ENCODE results near the gene ITIH1. TPM values are rescaled to one million over a fixed set of nuclear protein-coding genes. Genes with fewer than 3 reads are reported as not detected.
A peak's percentile ranks its signal among the peaks of the same experiment; 100 is the strongest.

Gene ITIH1
- total RNA-seq, 1 experiment from 2014 or later, result not detected

GRCh38 chr3:52798978-52799476, 21.6 kb downstream of the ITIH1 start:
- intact Hi-C loops (cut with micrococcal nuclease; ENCODE audit: unreplicated experiment), result no loop called here
- H3K27ac ChIP-seq, result no peak overlapping the region
- H3K4me2 ChIP-seq, result no peak overlapping the region
- no peaks in the 10 kb centered on the region for H3F3A ChIP-seq (ENCODE audit: insufficient read depth, low read depth)
- no peaks in the 10 kb centered on the region for H3K9me2 ChIP-seq (ENCODE audit: insufficient read depth)
- H4K20me1 ChIP-seq (ENCODE audit: insufficient read depth), result no peaks in the 10 kb centered on the region
- H3K4me1 ChIP-seq (replicated peaks; ENCODE audit: insufficient read depth), result no peaks in the 10 kb centered on the region
- BruUV-seq (replicated peaks), result no TSS peak
- ChIA-PET POLR2A (ENCODE audit: unreplicated experiment) (interaction anchor here (0.6 kb wide), 1 partner anchor 8 kb away, joined by 3 read pairs; no protein-coding TSS in a partner anchor), CTCF (interaction anchor here (0.7 kb wide), 1 partner anchor 98 kb away, joined by 3 read pairs; the partner anchor contains the start of gene STIMATE)
- no peak overlapping the region for H3K4me3 ChIP-seq
- H2AFZ ChIP-seq, result no peak overlapping the region
- H3K27me3 ChIP-seq (ENCODE audit: insufficient read depth, low read depth), result no peaks in the 10 kb centered on the region
- no peaks in the 10 kb centered on the region for H3K9me3 ChIP-seq (ENCODE audit: insufficient read depth, low read depth)
- DNase-seq, result peak in 1 of 2 experiments; percentile 55
- H3K36me3 ChIP-seq (ENCODE audit: low read depth), result no peaks in the 10 kb centered on the region
- H3K79me2 ChIP-seq (ENCODE audit: low read depth), result no peaks in the 10 kb centered on the region
- TF ChIP-seq EZH2 (IDR thresholded peaks at IDR 0.05; ENCODE audit: low read depth) (no peak), CTCF (conservative IDR thresholded peaks at IDR 0.05) (peak; percentile 72)

GRCh38 chr3:52800079-52800478, 22.7 kb downstream of the ITIH1 start:
- H2AFZ ChIP-seq, result no peak overlapping the region
- CTCF ChIA-PET, result no interaction called here
- no peaks in the 10 kb centered on the region for H4K20me1 ChIP-seq (ENCODE audit: insufficient read depth)
- no peak for DNase-seq
- H3K27ac ChIP-seq, result no peak overlapping the region
- TF ChIP-seq EZH2 (IDR thresholded peaks at IDR 0.05; ENCODE audit: low read depth), result no peak
- no peak for TF ChIP-seq CTCF (conservative IDR thresholded peaks at IDR 0.05)
- H3K27me3 ChIP-seq (ENCODE audit: insufficient read depth, low read depth), result no peaks in the 10 kb centered on the region
- no peaks in the 10 kb centered on the region for H3K9me3 ChIP-seq (ENCODE audit: insufficient read depth, low read depth)
- intact Hi-C loops (cut with micrococcal nuclease; ENCODE audit: unreplicated experiment), result no loop called here
- POLR2A ChIA-PET (ENCODE audit: unreplicated experiment), result no interaction called here
- no peaks in the 10 kb centered on the region for H3K9me2 ChIP-seq (ENCODE audit: insufficient read depth)
- H3K4me2 ChIP-seq, result no peak overlapping the region
- H3K79me2 ChIP-seq (ENCODE audit: low read depth), result no peaks in the 10 kb centered on the region
- H3F3A ChIP-seq (ENCODE audit: insufficient read depth, low read depth), result no peaks in the 10 kb centered on the region
- H3K4me3 ChIP-seq, result no peak overlapping the region
- no TSS peak for BruUV-seq (replicated peaks)
- no peaks in the 10 kb centered on the region for H3K4me1 ChIP-seq (replicated peaks; ENCODE audit: insufficient read depth)
- H3K36me3 ChIP-seq (ENCODE audit: low read depth), result no peaks in the 10 kb centered on the region

GRCh38 chr3:52801839-52802238, 24.4 kb downstream of the ITIH1 start:
- no peaks in the 10 kb centered on the region for H3K9me2 ChIP-seq (ENCODE audit: insufficient read depth)
- no peaks in the 10 kb centered on the region for H3K27me3 ChIP-seq (ENCODE audit: insufficient read depth, low read depth)
- H3K9me3 ChIP-seq (ENCODE audit: insufficient read depth, low read depth), result no peaks in the 10 kb centered on the region
- H3K36me3 ChIP-seq (ENCODE audit: low read depth), result no peaks in the 10 kb centered on the region
- no peak for DNase-seq
- TF ChIP-seq EZH2 (IDR thresholded peaks at IDR 0.05; ENCODE audit: low read depth) (no peak), CTCF (conservative IDR thresholded peaks at IDR 0.05) (no peak)
- H3K4me1 ChIP-seq (replicated peaks; ENCODE audit: insufficient read depth), result no peaks in the 10 kb centered on the region
- no peak overlapping the region for H3K27ac ChIP-seq
- H3F3A ChIP-seq (ENCODE audit: insufficient read depth, low read depth), result no peaks in the 10 kb centered on the region
- POLR2A ChIA-PET (ENCODE audit: unreplicated experiment), result no interaction called here
- no peaks in the 10 kb centered on the region for H4K20me1 ChIP-seq (ENCODE audit: insufficient read depth)
- intact Hi-C loops (cut with micrococcal nuclease; ENCODE audit: unreplicated experiment), result no loop called here
- H3K79me2 ChIP-seq (ENCODE audit: low read depth), result no peaks in the 10 kb centered on the region
- no TSS peak for BruUV-seq (replicated peaks)
- H3K4me3 ChIP-seq, result no peak overlapping the region
- CTCF ChIA-PET, result no interaction called here
- no peak overlapping the region for H3K4me2 ChIP-seq
- no peak overlapping the region for H2AFZ ChIP-seq
